ENCODE data around the gene CRYBG3.

CRYBG3 gene

DNA sequence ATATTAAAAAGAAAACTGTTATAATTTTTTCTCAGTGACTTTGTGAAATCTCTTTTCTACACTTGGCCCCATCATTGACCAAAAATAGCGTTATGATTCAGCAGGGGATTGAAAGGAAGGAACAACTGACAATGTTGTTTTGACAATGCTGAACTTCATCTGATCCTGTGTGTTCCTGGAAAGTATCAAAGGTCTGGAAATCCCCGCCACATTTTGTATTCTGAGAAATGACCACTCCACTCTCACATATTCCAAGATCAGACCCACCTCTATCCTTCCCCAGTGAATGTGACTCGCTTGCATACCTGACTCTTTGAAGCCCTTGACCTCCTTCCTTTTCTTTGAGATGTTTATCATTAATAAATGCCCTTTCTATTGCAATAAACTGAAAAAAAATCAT, 160.1 kb downstream of the CRYBG3 start:
- no peak for DNase-seq

- DNase-seq: no peak
These were observed 162.2 kb downstream of the CRYBG3 start for GRCh38 chr3:97983933-97984491.

DNA sequence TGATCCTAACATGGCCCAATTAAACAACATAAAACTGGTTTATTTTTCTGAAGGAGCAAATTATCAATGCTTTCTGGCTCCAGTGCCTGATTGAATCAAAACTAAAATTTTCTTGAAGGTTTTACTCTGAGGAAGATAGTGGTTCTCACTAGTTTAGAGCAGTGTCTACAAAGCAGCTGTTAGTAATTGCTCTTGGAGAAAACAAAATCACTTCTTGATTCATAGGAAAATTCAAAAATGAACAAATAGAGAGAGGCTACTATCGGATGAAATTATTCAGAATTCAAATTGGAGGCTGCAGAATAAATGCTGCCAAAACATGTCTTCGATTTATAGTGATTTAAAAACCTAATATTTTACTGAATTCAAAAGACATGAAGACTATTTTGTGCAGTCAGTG, 165.5 kb downstream of the CRYBG3 start:
- no peak for DNase-seq

- no peak for DNase-seq
These were observed 167.2 kb downstream of the CRYBG3 start for GRCh38 chr3:97988784-97989568.

DNA sequence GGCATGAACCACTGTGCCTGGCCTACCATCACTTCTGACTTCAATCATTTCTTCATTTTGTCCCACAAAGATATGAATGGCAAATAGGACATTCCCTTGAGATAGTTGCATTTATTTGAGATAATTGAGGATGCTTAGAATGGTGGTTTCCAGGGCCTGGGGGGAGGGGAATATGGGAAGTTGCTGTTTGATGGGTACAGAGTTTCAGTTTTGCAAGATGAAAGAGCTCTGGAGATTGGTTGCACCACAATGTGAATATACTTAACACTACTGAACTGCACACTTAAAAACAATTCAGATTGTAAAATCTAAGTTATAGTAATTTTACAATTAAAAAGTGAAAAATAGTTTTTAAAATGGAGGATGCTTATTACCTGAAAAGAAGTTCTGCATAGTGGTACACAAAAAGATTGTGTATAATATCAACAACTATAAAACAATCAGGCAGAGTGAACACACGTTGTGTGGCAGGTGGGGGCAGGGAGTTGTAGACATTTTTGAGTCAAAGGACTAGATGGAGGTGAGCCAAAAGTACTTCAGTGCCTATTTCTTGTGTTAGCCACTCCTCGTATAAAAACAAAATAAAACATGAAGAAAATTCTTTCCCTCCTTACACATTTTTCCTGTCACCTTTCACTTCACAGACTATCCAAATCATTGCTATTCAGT, 168.9 kb downstream of the CRYBG3 start:
- no peak for DNase-seq

DNA sequence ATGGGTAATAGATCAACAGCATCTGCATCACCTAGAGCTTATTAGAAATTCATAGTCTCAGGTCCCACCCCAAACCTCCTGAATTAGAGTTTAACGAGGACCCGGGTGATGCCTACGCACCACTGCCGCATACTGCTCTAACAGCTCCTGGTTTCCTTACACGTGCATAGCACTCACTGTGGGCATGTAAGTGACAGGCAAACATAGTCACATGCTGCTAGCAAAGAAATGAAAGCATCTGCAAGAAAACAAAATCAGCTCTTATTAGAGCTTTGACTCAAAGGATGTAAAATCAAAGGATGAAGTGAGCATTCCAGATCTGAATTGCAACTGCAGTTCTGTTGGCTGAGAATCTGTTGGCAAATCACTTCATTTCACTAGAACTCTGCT, 169.5 kb downstream of the CRYBG3 start:
- DNase-seq: peak; percentile 8

DNA sequence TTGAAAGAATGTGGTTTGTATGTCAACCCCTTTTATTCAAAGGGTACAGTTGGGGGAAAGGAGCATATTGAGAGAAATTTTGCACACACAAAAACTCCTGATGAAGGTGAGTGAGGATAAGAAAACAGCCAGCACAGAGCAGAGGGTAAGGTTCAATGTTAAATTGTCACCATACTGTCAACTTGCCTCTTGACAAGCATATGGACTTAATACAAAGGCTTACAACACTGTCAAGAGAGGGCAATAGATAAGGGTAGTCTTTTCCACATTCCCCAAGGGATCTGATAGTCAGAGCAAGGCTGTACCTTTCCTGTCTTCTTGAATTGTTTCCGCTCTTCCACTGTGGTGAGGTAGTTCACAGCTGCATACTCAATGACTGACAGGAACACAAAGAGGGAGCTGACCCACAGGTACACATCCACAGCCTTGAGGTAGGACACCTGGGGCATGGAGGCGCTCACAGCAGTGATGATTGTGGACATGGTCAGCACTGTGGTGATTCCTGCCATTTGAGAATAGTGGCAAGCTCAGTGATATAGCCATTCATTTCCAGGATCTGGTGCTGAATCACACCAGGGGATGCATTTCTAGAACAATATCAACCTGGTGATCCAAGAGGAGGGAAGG, 170.8 kb downstream of the CRYBG3 start:
- no peak for DNase-seq

GRCh38 chr3:97993526-97993925, 171.7 kb downstream of the CRYBG3 start:
- no peak for DNase-seq

- DNase-seq: no peak
These were observed 172.6 kb downstream of the CRYBG3 start for GRCh38 chr3:97994328-97994945.
